Activated naive CD4-positive, alpha-beta T cell treated with anti-CD3 and anti-CD28 coated beads, Interleukin-2, amount 10 ng/mL, durations not matched to agents 7 days and 5 days (primary cell): Measurements from ENCODE around the gene GRIFIN.
A peak's percentile ranks its signal among the peaks of the same experiment; 100 is the strongest.

Experiments
- CTCF ChIA-PET: fragments of 350-600 bp; sonication (Branson Sonifier 250); formaldehyde crosslinking; loops from one replicate; lab custom pipeline; 2021; ENCODE audit warnings: antibody characterized with exemption; lab: Charles Lee
- DNase-seq: peaks from one replicate; pipeline ENCODE4 v3.0.0-alpha.2; 2020
- H3K27ac Mint-ChIP-seq: one replicate; pipeline ENCODE4 v1.8.0; 2021; ENCODE audit warnings: mild to moderate bottlenecking, moderate library complexity, mixed read lengths
- H3K27me3 Mint-ChIP-seq: one replicate; pipeline ENCODE4 v1.8.0; 2021; ENCODE audit warnings: mild to moderate bottlenecking, mixed read lengths
- H3K36me3 Mint-ChIP-seq: one replicate; pipeline ENCODE4 v1.8.0; 2021; ENCODE audit warnings: mixed read lengths
- H3K4me1 Mint-ChIP-seq: one replicate; pipeline ENCODE4 v1.8.0; 2021; ENCODE audit warnings: mixed read lengths
- H3K4me3 Mint-ChIP-seq: one replicate; pipeline ENCODE4 v1.8.0; 2021; ENCODE audit warnings: mild to moderate bottlenecking, moderate library complexity, mixed read lengths
- H3K9me3 Mint-ChIP-seq: one replicate; pipeline ENCODE4 v1.8.0; 2021; ENCODE audit warnings: mixed read lengths

Gene GRIFIN

GRCh38 chr7:2508327-2509215, 32.4 kb upstream of the GRIFIN start:
- CTCF ChIA-PET: no interaction called here
- peak overlapping the region; percentile 97 for H3K27ac Mint-ChIP-seq
- H3K4me1 Mint-ChIP-seq: peaks cover 64% of the 10 kb centered on the region

GRCh38 chr7:2507917-2508306, 31.7 kb upstream of the GRIFIN start:
- H3K27me3 Mint-ChIP-seq: peaks cover 8% of the 10 kb centered on the region
- H3K27ac Mint-ChIP-seq: peak overlapping the region; percentile 97
- peaks cover 60% of the 10 kb centered on the region for H3K4me1 Mint-ChIP-seq
- H3K4me3 Mint-ChIP-seq: no peak overlapping the region
- H3K9me3 Mint-ChIP-seq: no peaks in the 10 kb centered on the region
- no peak for DNase-seq
- peaks cover 1% of the 10 kb centered on the region for H3K36me3 Mint-ChIP-seq
- CTCF ChIA-PET: no interaction called here

More at GRCh38 chr7:2508327-2509215, 32.4 kb upstream of the GRIFIN start:
- peak; percentile 93 for DNase-seq
- peak overlapping the region; percentile 76 for H3K4me3 Mint-ChIP-seq
- peaks cover 1% of the 10 kb centered on the region for H3K36me3 Mint-ChIP-seq
- H3K9me3 Mint-ChIP-seq: no peaks in the 10 kb centered on the region
- peaks cover 3% of the 10 kb centered on the region for H3K27me3 Mint-ChIP-seq

DNA sequence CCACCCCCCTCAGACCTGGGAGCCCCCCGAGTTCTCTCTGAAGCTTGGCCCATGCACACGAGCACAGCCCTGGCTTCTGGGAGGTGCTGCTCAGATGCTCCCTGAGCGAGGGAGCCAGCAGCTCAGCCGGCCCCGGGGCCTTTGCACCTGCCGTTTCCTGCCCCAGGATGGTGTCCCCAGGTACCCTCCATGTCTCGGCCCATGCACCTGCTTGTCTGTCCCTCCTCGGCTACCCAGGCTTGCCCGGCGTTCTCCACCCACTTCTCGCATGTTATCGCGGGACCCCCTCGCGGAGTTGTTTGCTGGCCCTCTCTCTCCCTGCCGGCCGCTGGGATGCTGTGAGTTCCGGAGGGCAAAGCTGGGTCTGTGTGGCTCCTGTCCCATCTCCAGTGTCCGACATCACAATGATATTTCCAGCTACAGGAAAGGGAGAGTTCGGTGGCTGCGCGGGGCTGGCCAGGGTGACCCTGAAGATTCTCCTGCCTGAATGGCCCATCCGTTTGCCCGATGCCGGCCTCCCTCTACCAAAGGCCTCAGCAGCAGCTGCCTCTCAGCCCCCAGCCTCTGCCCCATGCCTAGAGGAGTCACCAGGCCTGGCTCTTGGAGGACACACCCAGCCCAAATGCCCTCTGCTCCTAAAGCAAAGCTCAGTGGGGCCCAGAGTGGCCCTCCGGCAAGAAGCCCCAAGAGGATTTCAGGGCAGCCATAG, 31.2 kb upstream of the GRIFIN start:
- H3K4me3 Mint-ChIP-seq: no peak overlapping the region
- no peak for DNase-seq
- H3K9me3 Mint-ChIP-seq: no peaks in the 10 kb centered on the region
- CTCF ChIA-PET: no interaction called here
- peaks cover 1% of the 10 kb centered on the region for H3K36me3 Mint-ChIP-seq
- peak overlapping the region; percentile 97 for H3K27ac Mint-ChIP-seq
- peaks cover 8% of the 10 kb centered on the region for H3K27me3 Mint-ChIP-seq
- H3K4me1 Mint-ChIP-seq: peaks cover 55% of the 10 kb centered on the region

- H3K4me1 Mint-ChIP-seq: peaks cover 36% of the 10 kb centered on the region
Measured at GRCh38 chr7:2505401-2505800, 29.2 kb upstream of the GRIFIN start.

DNA sequence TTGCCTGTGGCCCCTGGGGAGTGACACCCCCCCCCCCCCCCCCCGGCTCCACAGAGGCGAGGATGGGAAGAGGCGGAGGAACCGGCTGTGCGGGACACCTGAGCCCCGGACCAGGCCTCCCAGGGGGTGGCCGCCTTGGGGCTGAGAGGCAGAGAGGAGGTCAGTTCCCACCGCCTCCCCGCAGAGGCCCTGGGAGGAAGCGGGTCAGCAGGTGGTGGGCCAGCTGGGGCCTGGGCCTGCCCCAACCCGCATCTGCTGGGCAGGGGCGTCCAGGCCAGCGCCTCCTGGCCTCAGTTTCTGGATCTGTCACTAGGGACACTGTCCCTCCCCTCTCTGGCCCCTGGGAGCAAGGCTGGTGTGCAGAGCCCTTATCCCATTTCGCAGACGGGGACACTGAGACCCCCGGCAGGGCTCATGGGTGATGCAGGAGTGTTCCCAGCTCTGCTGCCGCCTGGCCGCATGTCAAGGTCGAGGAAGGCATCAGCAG, 28.7 kb upstream of the GRIFIN start:
- H3K27me3 Mint-ChIP-seq: peaks cover 21% of the 10 kb centered on the region
- H3K4me1 Mint-ChIP-seq: peaks cover 31% of the 10 kb centered on the region
- CTCF ChIA-PET: no interaction called here
- H3K9me3 Mint-ChIP-seq: no peaks in the 10 kb centered on the region
- H3K27ac Mint-ChIP-seq: no peak overlapping the region
- peaks cover 1% of the 10 kb centered on the region for H3K36me3 Mint-ChIP-seq
- DNase-seq: no peak
- H3K4me3 Mint-ChIP-seq: no peak overlapping the region

More at GRCh38 chr7:2505401-2505800, 29.2 kb upstream of the GRIFIN start:
- Mint-ChIP-seq H3K36me3 (peaks cover 1% of the 10 kb centered on the region), H3K27me3 (peaks cover 16% of the 10 kb centered on the region), H3K27ac (no peak overlapping the region), H3K4me3 (no peak overlapping the region), H3K9me3 (no peaks in the 10 kb centered on the region)
- CTCF ChIA-PET: no interaction called here
- no peak for DNase-seq

DNA sequence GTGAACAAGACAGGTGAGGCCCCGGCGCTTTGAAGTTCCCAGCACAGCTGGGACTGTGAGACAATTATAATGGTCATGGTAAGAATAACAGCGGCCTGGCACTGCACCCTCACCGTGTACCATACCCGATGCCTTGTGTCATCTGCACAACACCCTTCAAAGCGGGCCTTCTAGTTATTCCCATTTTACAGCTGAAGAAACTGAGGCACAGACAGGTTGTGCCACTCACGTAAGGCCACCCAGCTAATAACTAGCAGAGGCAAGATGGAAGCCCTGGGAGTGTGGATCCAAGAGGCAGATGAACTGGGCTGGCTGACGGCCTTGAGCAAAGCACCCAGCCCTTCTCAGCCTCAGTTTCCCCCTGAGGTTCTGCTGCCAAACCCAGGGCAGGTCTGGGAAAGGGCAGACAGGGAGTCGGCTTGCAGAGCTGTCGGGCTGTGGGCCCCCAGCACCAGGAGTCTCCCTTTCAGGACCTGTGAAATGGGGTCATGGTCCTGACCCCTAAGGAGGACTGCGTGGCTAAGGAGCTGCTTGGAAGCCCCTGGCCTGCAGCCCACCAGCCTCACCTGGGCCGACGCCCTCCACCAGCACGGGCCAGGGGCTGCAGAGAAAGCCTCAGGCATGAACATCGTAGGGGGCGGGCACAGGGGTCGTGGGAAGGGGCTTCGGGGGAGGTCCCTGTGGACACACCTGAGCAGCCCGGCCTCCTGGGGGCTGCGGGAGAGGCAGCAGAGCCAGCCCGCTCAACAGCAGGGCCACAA, 28.1 kb upstream of the GRIFIN start:
- H3K27me3 Mint-ChIP-seq: peaks cover 25% of the 10 kb centered on the region
- peaks cover 1% of the 10 kb centered on the region for H3K36me3 Mint-ChIP-seq
- H3K4me1 Mint-ChIP-seq: peaks cover 25% of the 10 kb centered on the region
- CTCF ChIA-PET: interaction anchor here (0.6 kb wide), 1 partner anchor 36 kb away, joined by 4 read pairs; no protein-coding TSS in a partner anchor
- H3K27ac Mint-ChIP-seq: peak overlapping the region; percentile 49
- H3K4me3 Mint-ChIP-seq: no peak overlapping the region
- DNase-seq: no peak
- no peaks in the 10 kb centered on the region for H3K9me3 Mint-ChIP-seq

GRCh38 chr7:2503056-2503941, 27.1 kb upstream of the GRIFIN start:
- H3K27ac Mint-ChIP-seq: no peak overlapping the region
- H3K4me3 Mint-ChIP-seq: no peak overlapping the region
- H3K27me3 Mint-ChIP-seq: peaks cover 35% of the 10 kb centered on the region

DNA sequence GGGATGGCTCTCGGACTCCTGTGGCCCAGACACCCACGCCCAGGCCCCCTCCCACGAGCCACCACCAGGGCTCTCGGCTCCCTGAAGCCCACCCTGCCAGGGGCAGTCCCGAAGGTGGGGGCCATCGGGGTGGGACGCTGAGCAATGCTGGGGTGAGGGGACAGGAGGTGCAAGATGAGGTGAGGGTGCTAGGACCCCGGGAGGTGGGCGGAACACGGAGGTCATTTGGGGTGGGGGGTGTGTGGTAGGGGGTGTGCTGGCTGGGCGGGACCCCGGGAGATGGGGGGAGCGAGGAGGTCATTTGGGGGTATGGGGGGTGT, 26.4 kb upstream of the GRIFIN start:
- Mint-ChIP-seq H3K4me3 (no peak overlapping the region), H3K27ac (no peak overlapping the region), H3K9me3 (no peaks in the 10 kb centered on the region), H3K36me3 (no peaks in the 10 kb centered on the region), H3K27me3 (peaks cover 40% of the 10 kb centered on the region), H3K4me1 (peaks cover 8% of the 10 kb centered on the region)
- CTCF ChIA-PET: no interaction called here
- no peak for DNase-seq

More at GRCh38 chr7:2503056-2503941, 27.1 kb upstream of the GRIFIN start:
- CTCF ChIA-PET: no interaction called here
- no peak for DNase-seq
- Mint-ChIP-seq H3K4me1 (peaks cover 15% of the 10 kb centered on the region), H3K9me3 (no peaks in the 10 kb centered on the region), H3K36me3 (no peaks in the 10 kb centered on the region)

GRCh38 chr7:2501947-2502646, 25.9 kb upstream of the GRIFIN start:
- CTCF ChIA-PET: interaction anchor here (0.9 kb wide), 1 partner anchor 50 kb away, joined by 3 read pairs; no protein-coding TSS in a partner anchor
- Mint-ChIP-seq H3K27ac (no peak overlapping the region), H3K27me3 (peaks cover 45% of the 10 kb centered on the region), H3K4me1 (peaks cover 5% of the 10 kb centered on the region), H3K9me3 (no peaks in the 10 kb centered on the region), H3K4me3 (no peak overlapping the region), H3K36me3 (no peaks in the 10 kb centered on the region)
- no peak for DNase-seq

DNA sequence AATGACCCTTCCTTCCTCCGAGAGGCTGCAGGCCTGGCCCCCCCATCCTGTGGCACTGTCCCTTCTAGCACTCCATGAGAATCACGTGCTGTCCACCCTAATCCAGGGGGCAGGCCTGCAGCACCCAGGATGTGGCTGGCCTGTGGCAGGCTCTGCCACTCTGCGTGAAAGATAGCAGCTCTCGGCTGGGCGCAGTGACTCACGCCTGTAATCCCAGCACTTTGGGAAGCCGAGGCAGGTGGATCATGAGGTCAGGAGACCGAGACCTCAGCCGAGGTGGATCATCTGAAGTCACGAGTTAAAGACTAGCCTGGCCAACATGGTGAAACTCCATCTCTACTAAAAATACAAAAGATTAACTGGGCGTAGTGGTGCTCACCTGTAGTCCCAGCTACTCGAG, 24.5 kb upstream of the GRIFIN start:
- H3K9me3 Mint-ChIP-seq: no peaks in the 10 kb centered on the region
- no peaks in the 10 kb centered on the region for H3K36me3 Mint-ChIP-seq
- H3K27ac Mint-ChIP-seq: no peak overlapping the region
- H3K4me3 Mint-ChIP-seq: no peak overlapping the region
- no peak for DNase-seq
- H3K27me3 Mint-ChIP-seq: peaks cover 57% of the 10 kb centered on the region
- no peaks in the 10 kb centered on the region for H3K4me1 Mint-ChIP-seq
- CTCF ChIA-PET: no interaction called here

- DNase-seq: no peak
- CTCF ChIA-PET: interaction anchor here (0.8 to 1.6 kb wide), 2 partner anchors 30 to 181 kb away, joined by 3 to 4 read pairs; no protein-coding TSS in a partner anchor
- no peaks in the 10 kb centered on the region for H3K9me3 Mint-ChIP-seq
- no peaks in the 10 kb centered on the region for H3K36me3 Mint-ChIP-seq
- H3K27me3 Mint-ChIP-seq: peaks cover 64% of the 10 kb centered on the region
- no peak overlapping the region for H3K27ac Mint-ChIP-seq
- H3K4me1 Mint-ChIP-seq: no peaks in the 10 kb centered on the region
- H3K4me3 Mint-ChIP-seq: no peak overlapping the region
Measured at GRCh38 chr7:2499719-2500430, 23.7 kb upstream of the GRIFIN start.

- no peak for DNase-seq
- CTCF ChIA-PET: interaction anchor here (0.8 to 1.6 kb wide), 2 partner anchors 29 to 182 kb away, joined by 3 to 4 read pairs; no protein-coding TSS in a partner anchor
- Mint-ChIP-seq H3K36me3 (no peaks in the 10 kb centered on the region), H3K27ac (no peak overlapping the region), H3K4me3 (no peak overlapping the region), H3K9me3 (no peaks in the 10 kb centered on the region), H3K4me1 (no peaks in the 10 kb centered on the region), H3K27me3 (peaks cover 68% of the 10 kb centered on the region)
Measured at GRCh38 chr7:2499181-2499580, 23.0 kb upstream of the GRIFIN start.
